GM10266 (cell line): Measurements from ENCODE around the gene CHCHD6.

Source experiments
- DNase-seq: peaks from one replicate; pipeline ENCODE4 v3.0.0; 2012; ENCODE audit errors: extremely low spot score
- TF ChIP-seq, protein P1 (sequence below): IDR thresholded peaks from 2 replicates; pipeline ENCODE4 v1.5.1; 2012; ENCODE audit warnings: mild to moderate bottlenecking, low read depth; ENCODE audit not compliant: control insufficient read depth, insufficient read depth; ENCODE audit errors: missing control alignments

The CHCHD6 gene

DNA sequence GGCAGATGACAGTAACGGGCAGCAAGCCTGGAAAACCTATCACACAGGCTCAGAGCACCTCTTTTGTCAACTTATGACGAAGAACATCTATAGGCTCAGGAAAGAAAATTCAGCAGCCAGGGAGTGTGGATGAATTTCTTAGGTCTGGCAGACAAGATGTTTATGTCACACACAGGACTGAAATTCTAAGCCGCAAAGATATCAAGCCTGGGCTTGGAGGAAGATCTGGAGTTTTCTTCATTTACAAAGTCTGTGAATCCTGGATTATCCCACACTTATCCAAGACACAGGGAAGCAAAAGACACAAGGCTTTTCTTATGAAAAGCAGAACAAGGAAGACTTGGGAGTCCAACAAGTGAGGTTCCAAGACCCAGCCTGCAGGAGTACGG, 23.4 kb upstream of the CHCHD6 start:
- no peak for DNase-seq
- TF ChIP-seq, protein P1, sequence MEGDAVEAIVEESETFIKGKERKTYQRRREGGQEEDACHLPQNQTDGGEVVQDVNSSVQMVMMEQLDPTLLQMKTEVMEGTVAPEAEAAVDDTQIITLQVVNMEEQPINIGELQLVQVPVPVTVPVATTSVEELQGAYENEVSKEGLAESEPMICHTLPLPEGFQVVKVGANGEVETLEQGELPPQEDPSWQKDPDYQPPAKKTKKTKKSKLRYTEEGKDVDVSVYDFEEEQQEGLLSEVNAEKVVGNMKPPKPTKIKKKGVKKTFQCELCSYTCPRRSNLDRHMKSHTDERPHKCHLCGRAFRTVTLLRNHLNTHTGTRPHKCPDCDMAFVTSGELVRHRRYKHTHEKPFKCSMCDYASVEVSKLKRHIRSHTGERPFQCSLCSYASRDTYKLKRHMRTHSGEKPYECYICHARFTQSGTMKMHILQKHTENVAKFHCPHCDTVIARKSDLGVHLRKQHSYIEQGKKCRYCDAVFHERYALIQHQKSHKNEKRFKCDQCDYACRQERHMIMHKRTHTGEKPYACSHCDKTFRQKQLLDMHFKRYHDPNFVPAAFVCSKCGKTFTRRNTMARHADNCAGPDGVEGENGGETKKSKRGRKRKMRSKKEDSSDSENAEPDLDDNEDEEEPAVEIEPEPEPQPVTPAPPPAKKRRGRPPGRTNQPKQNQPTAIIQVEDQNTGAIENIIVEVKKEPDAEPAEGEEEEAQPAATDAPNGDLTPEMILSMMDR: no peak

DNA sequence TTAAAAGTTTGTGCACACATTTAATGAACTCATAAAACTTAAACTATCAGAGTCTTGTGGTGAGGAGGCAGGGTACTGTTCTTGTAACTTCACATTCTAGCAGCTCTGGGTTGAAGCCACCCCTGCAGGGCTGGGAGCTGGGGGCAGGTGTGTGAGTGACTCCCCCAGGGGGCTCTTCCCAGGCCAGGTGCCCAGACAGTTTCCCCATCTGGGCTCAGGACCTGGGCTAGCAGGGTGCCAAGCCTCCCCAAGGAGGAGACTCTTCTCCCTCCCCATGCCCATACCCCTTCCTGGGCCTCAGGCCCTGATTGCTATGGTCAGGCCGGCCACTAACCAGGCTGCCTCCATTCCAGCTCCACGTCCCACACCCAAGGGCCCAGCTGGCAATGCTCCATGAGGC, 22.0 kb upstream of the CHCHD6 start:
- TF ChIP-seq, protein P1: no peak
- no peak for DNase-seq

DNA sequence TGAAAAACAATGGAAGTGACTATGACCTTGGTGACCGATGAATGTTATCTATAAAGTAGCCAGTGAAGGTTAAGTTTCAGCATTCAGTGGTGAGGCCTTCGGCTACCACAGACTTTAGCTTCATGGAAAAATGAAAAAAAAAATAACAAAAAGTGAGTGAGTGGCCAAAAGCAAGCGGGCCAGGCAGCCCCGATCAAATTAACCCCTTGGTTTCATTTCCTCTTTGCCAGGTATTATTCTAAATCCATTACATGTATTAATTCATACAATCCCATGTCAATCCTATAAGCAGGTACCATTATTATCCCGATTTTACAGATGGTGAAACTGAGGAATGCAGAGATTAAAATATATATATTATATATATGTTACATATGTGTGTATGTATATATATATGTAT, 21.0 kb upstream of the CHCHD6 start:
- DNase-seq: no peak
- TF ChIP-seq, protein P1: no peak

DNA sequence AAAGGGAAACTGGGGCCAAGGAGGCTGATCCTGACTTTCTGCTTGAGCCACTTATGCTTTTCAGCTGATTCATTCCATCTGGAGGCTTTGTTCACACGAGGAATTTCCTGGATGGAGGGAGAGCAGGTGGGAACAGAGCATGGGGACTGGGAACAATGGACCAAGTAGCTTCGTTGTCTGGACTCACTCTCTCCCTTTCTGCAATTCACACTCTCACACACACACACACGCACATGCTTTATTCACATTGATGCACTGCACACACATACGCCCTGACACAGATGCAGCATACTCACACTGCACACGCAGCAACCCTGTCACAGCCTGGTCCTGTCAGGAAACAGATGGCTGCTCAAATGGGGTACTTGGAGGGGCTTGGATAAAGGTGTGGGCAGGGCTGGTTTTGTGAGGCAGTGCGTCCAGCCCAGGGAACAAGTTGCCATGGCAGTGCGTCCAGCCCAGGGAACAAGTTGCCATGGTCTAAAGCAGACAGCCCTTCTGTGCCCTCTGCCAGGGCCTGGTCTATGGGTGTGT, 19.8 kb upstream of the CHCHD6 start:
- no peak for DNase-seq
- TF ChIP-seq, protein P1: no peak

DNA sequence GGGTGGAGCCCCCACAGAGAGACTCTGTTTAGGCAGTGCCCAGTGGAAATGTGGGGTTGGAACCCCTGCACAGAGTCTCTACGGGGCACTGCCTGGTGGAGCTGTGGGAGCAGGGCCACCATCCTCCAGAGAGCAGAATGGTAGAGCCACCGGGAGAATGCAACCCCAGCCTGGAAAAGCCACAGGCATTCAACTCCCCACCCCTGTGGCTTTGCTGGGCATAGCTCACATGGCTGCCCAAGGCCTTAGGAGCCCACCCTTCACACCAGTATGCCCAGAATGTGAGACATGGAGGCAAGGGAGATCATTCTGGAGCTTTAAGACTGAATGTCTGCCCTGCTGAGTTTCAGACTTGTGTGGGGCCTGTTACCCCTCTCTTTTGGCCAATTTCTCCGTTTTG, 19.0 kb upstream of the CHCHD6 start:
- DNase-seq: no peak
- TF ChIP-seq, protein P1: no peak

DNA sequence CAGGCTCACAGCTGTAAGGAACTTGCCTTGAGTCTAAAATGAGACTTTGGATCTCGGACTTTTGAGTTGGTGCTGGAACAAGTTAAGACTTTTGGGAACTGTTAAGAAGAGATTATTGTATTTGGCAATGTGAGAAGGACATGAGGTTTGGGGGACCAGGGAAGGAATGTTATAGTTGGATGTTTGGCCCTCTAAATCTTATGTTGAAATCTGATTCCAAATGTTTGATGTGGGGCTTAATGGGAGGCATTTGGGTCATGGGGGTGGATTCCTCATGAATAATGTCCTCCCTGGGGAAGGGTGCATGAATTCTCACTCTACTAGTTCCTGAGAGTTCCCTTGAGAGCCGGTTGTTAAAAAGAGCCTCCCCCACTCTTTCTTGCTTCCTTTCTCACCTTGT, 18.5 kb upstream of the CHCHD6 start:
- TF ChIP-seq, protein P1: no peak
- DNase-seq: no peak

DNA sequence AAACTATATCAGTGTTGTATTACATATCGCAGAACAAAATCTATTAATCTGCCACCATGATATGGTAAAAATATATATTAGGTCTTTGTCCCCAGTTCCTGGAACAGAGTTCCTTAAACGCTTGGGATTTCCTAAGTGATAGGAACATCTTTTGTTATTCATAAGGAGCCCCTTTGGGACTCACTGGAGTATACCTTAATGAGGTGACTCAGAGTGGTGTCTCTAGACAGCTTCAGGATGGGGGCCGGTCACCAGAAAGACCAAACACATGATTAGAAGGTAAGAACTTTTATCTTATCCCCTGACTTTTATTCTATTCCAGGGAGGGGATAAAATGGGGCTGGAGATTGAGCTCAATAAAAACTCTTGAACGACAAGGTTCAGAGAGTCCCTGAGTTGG, 12.3 kb upstream of the CHCHD6 start:
- TF ChIP-seq, protein P1: no peak
- DNase-seq: no peak
